NCI-H146 treated with DMSO at 0.1 percent for 48 hours (cell line): Measurements from ENCODE around the gene CYP2E1.
"Not testable (repeated sequence)": the region's sequence is repeated elsewhere in the genome, so short reads cannot be mapped to it uniquely, and the experiment has no call there.

Experiments used
- DNase-seq: peaks from one replicate; lab custom pipeline; 2025; ENCODE audit not compliant: unreplicated experiment; lab: John Stamatoyannopoulos, UW

The CYP2E1 gene

DNA sequence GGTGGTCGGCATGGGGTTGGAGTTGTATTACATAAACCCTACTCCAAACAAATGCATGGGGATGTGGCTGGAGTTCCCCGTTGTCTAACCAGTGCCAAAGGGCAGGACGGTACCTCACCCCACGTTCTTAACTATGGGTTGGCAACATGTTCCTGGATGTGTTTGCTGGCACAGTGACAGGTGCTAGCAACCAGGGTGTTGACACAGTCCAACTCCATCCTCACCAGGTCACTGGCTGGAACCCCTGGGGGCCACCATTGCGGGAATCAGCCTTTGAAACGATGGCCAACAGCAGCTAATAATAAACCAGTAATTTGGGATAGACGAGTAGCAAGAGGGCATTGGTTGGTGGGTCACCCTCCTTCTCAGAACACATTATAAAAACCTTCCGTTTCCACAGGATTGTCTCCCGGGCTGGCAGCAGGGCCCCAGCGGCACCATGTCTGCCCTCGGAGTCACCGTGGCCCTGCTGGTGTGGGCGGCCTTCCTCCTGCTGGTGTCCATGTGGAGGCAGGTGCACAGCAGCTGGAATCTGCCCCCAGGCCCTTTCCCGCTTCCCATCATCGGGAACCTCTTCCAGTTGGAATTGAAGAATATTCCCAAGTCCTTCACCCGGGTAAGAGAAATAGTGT, at the start of gene CYP2E1:
TSS of gene CYP2E1 (plus strand) at position 407 of the 632 bp plus-strand sequence. CDS start at position 440, 33 bp downstream.
- no peak for DNase-seq

- DNase-seq: no peak
These were observed 46.0 kb upstream of the CYP2E1 start for GRCh38 chr10:133481086-133481643.

- no peak for DNase-seq
These were observed 45.5 kb upstream of the CYP2E1 start for GRCh38 chr10:133481657-133482056.

DNA sequence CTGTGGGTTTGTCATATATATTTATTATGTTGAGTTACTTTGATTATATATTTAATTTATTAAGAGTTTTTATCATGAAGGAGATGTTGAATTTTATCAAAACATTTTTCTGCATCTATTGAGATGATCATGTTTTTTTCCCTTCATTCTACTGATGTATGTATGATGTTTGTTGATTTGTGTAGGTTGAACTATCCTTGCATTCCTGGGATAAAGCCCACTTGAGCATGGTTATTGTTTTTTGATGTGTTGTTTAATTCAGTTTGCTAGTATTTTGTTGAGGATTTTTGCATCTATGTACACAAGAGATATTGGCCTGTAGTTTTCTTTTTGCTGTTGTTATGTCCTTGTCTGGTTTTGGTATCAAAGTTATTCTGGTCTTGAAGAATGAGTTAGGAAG, 42.3 kb upstream of the CYP2E1 start:
- DNase-seq: no peak

DNA sequence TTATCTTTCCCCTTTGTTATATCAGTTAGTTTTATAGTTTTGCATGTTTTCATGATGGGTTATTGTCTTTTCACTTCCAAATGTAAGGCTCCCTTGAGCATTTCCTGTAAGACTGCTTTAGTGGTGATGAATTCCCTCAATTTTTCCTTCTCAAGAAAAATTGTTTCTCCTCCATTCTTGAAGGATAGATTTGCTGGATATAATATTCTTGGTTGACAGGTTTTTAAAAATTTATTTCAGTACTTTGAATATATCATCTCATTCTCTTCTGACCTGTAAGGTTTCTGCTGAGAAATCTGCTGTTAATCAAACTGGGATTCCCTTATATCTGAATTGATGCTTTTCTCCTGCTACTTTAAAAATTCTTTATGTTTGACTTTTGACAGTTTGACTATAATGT, 40.1 kb upstream of the CYP2E1 start:
- DNase-seq: no peak

- no peak for DNase-seq
These were observed 38.8 kb upstream of the CYP2E1 start for GRCh38 chr10:133488354-133488753.

- DNase-seq: no peak
These were observed 37.2 kb upstream of the CYP2E1 start for GRCh38 chr10:133489816-133490588.

DNA sequence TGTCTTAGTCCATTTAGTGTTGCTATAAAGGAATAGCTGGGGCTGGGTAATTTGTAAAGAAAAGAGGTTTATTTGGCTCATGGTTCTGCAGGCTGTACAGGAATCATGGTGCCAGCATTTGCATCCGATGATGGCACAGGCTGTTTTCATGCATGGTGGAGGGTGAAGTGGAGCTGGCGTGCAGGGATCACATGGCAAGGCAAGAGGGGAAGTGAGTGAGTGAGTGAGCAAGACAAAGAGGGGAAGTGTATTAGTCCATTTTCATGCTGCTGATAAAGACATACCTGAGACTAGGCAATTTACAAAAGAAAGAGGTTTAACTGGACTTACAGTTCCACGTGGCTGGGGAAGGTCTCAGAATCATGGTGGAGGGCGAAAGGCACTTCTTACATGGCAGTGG, 33.6 kb upstream of the CYP2E1 start:
- DNase-seq: not testable (repeated sequence)

DNA sequence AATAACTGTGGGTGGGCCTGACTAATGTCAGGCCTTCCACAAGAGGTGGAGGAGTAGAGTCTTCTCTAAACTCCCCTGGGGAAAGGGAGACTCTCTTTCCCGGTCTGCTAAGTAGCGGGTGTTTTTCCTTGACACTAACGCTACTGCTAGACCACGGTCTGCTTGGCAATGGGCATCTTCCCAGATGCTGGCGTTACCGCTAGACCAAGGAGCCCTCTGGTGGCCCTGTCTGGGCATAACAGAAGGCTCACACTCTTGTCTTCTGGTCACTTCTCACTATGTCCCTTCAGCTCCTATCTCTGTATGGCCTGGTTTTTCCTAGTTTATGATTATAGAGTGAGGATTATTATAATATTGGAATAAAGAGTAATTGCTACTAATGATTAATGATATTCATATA, 29.8 kb upstream of the CYP2E1 start:
- not testable (repeated sequence) for DNase-seq

DNA sequence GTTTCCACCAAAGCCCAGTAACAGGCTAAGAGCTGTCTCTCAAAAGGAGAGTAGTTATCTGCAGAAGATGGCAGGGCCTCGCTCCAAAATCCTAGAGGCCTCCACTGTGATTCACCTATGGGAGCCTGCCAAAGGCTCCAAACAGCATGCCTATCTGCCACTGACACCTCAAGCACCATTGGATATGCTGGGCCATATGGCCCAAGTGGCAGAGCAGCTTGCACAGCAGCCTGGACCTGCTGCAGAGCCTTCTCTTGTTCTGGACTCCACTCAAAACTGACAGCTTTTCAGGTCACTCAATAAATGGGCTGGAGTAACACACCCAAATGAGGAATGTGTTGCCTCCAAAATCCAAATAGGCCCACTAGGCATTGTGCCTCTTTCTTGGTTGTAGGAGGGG, 28.0 kb upstream of the CYP2E1 start:
- not testable (repeated sequence) for DNase-seq

GRCh38 chr10:133500897-133501296, 26.3 kb upstream of the CYP2E1 start:
- not testable (repeated sequence) for DNase-seq

DNA sequence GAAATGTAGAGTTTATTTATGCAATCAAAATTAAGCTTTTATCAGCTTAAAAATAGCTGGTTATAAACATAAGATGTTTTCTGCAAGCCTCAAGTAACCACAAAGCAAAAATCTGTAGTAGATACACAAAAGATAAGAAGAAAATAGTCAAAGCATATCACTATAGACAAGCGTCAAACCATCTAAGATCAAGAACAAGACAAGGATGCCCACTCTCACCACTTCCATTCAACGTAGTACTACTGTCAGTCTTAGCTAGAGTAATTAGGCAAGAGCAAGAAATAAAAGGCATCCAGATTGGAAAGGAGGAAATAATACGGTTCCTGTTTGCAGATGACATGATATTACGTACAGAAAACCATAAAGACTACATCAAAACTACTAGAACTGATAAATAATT, 17.5 kb upstream of the CYP2E1 start:
- no peak for DNase-seq

- no peak for DNase-seq
These were observed 15.8 kb upstream of the CYP2E1 start for GRCh38 chr10:133511408-133511807.

GRCh38 chr10:133511907-133512528, 15.1 kb upstream of the CYP2E1 start:
- no peak for DNase-seq

- no peak for DNase-seq
These were observed 11.7 kb upstream of the CYP2E1 start for GRCh38 chr10:133515471-133515870.

DNA sequence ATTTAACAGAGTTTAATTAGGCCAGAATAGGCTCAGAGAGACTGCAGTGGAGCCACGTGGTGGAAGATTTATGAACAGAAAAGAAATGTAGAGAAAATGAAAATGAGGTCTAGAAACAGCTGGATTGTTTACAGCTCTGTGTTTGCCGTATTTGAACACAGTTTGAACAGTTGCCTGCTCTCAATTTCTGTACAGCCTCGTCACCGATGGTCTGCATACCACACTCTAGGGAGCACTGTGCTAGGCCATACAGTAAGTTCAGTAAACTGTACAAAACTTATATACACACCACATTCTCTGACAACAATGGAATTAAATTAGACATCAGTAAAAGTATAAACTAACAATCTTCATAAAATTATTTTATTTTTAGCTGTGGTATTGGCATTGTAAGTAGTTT, 11.1 kb upstream of the CYP2E1 start:
- no peak for DNase-seq

DNA sequence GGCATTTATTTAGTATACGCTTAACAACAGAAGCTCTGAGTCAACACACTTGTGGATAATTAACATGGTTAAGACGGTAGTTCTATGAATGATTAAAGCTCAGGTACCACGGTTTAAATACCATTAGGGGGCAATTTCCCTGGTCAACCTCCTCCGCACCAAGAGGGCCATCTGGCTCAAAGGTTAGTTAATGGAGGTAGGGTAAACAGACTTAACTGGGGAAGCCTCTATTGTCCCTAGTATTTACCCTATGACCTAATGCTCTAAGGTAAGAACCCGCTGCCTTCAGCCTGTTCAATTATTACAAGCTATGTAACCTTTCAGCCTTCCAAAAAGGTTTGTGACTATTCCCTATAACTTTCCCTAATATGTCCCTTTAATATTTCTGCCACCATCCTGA, 8.6 kb upstream of the CYP2E1 start:
- not testable (repeated sequence) for DNase-seq

DNA sequence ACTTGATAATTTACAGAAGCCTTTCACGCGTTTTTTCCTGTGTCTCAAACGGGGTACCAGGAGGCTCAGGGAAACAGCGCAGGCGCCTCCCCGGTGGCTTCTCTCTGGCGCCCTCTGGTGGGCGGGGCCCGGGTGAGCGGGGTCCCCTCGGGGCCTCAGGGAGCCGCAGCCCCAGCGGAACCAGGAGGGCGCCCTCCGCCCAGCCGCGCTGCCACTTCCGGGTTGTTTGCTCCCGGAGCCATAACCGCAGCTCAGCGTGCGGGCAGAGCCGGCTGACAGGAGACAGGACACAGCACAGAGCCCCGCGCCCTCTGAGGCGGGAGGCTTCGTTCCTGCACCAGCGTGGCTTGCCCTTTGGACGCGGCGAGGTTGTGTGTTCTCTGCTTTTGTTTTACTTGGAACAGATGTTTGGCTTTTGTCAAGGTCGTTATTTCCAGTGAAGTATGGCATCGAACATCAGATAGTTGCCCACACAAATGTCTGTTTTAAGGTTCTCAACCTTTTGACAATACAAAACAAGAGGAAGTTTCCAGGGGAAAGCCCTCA, 6.9 kb upstream of the CYP2E1 start:
- DNase-seq: peak; percentile 63

DNA sequence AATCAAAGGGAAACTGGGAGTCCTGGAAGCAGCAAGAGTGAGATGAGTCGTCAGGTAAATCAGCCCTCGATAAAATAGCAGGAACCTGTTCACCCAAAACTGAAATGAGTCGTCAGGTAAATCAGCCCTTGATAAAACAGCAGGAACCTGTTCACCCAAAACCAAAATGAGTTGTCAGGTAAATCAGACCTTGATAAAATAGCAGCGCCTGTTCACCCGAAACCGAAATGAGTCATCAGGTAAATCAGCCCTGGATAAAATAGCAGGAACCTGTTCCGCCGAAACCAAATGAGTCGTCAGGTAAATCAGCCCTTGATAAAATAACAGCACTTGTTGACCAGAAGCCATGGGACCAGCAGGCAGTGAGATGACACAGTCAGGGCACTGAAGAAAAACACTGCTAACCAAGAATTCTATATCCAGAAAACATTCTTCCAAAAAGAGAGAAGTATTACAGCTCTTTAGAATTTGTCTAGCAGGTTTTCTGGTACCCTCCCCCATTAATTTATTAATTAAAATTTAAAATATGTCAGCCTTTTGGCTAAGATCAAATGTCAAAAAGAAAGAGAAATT, 3.4 kb upstream of the CYP2E1 start:
- DNase-seq: no peak

- no peak for DNase-seq
These were observed 1.7 kb upstream of the CYP2E1 start for GRCh38 chr10:133525444-133525843.

- DNase-seq: no peak
These were observed 658 bp downstream of the CYP2E1 start for GRCh38 chr10:133527771-133528271.
